GM10266 (cell line): ENCODE results near the gene WRNIP1.
A peak's percentile ranks its signal among the peaks of the same experiment; 100 is the strongest.

Experiments
- DNase-seq: peaks from one replicate; pipeline ENCODE4 v3.0.0; 2012; ENCODE audit errors: extremely low spot score
- CTCF ChIP-seq: IDR thresholded peaks from 2 replicates; pipeline ENCODE4 v1.5.1; 2012; ENCODE audit warnings: mild to moderate bottlenecking, low read depth; ENCODE audit not compliant: control insufficient read depth, insufficient read depth; ENCODE audit errors: missing control alignments

WRNIP1 gene

DNA sequence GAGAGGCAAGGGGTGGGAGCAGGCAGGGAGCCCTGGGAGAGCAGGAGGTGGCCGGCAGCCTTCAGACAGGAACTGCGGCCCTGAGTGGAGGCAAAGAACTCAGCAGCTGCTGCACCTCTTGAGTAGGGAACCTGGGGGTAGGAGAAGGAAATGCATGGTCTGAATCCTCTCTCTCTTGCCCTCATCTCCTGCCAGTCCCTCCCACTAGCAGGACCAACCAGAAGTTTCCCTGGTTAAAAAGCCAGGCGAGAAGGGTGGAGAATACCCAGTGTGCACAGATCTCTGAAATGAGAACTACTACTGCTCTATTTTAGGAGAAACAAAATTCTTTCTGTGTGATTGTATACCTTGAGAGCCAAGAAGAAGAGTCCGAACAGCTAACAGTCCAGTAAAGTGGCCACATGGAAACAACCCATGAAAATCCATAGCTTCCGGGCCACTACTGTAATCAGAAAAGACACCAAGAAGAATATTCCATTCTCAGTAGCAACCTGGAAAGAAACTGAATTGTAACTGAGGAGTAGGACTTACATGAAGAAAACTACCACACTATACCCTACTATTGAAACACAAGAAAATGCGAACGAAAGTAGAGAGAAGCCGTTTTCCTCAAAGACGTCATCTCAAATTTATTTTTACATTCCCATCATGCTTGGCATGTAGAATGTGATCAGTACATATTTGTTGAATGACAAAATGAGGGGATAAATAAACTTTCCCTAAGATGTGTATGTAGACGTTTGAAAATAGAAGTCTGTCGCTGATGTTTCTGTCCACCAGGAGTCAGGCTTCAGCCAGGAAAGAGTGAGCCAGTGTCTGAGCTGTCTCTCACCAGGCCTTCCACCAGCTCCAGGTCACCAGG is 25.6 kb downstream of the WRNIP1 start:
- TF ChIP-seq CTCF, result peak; percentile 73
- DNase-seq, result peak; percentile 71

DNA sequence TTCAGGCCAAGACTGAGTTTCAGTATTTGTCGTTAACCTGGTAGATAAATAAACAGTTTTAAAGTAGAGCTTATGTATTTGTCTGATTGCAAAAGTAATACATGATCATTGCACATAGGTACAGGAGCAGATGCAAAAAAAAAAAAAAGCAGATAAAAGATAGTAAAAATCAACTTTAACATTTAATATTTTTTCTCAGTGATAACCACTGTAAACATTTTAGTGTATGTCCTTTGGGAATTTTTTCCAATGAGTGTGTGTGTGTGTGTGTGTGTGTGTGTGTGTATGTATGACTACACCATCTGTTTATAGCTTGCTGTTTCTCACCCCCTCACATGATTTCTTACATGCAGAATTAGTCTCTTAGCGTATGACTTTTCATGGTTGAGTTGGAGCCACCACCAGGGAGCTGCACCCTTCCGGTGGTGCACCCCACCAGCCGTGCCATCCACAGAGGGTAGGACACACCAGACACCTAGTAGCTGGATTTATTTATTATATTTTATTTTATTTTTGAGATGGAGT is 26.3 kb downstream of the WRNIP1 start:
- no peak for TF ChIP-seq CTCF
- DNase-seq, result no peak

DNA sequence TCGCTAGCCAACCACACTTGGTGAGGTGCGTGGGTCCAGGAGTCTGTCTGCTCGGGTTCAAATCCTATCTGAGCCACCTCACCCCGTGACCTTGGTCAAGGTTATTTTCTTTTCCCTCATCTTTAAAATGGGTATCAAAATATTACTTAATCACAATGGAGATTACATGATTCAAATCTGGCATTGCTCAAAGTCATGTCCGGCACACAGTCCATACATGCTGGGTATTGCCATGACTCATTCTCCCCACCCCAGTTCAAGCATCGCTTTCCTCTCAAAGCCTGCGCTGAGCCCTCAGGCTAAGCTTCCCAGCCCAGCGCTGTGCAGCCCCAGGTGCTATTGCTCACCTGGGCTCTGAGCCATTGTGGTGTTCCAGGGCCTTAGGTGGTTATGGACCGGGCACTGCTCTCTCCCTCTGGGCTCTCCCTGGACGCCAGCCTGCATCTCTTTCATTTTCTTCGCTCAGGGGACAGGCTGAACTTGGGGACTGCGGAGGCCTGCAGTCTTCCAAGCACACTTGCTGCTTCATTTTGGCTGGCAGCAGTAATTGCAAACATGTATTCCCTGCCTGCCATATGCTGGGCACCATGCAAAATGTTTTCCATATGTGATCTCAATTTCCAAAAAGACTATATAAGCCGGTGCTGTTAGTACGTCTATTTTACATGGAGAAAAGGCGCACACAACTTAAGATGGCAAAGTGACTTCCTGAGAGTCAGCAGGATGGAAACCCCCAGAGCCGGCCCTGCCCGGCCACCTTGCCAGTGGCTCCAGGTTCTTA is 27.3 kb downstream of the WRNIP1 start:
- DNase-seq, result no peak
- no peak for TF ChIP-seq CTCF

GRCh38 chr6:2793534-2794151 is 28.4 kb downstream of the WRNIP1 start:
- peak; percentile 17 for DNase-seq
- TF ChIP-seq CTCF, result no peak

GRCh38 chr6:2794171-2794730 is 29.1 kb downstream of the WRNIP1 start:
- no peak for TF ChIP-seq CTCF
- DNase-seq, result no peak

DNA sequence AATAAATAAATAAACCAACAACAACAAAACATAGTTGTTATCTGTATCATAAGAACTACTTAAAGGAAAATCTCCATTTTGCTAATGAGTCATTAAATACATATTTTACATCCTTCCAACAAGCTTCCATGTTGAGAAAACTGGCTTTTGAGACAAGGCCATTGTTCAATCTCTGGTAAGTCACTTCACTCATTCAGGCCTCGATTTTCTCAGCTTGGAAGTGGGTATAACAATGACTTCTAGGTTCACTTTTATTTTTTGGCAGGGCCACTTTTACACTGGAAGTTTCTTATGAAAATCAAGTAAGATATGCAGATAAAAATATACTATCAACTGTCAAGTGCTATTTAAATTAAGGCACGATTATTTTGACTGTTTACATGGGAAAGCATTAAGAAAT is 30.0 kb downstream of the WRNIP1 start:
- no peak for TF ChIP-seq CTCF
- no peak for DNase-seq
